HG03108 (cell line): ENCODE results near the gene BHLHA15.
"Not testable (repeated sequence)": the region's sequence is repeated elsewhere in the genome, so short reads cannot be mapped to it uniquely, and the experiment has no call there.

ENCODE experiments used
- ATAC-seq: cut with Tn5 transposase; IDR thresholded peaks from one replicate; pipeline ENCODE4 v1.9.1; 2021; ENCODE audit warnings: moderate library complexity; ENCODE audit not compliant: unreplicated experiment

Gene BHLHA15

GRCh38 chr7:98206451-98207330 lies 4.5 kb upstream of the BHLHA15 start:
- no peak for ATAC-seq

DNA sequence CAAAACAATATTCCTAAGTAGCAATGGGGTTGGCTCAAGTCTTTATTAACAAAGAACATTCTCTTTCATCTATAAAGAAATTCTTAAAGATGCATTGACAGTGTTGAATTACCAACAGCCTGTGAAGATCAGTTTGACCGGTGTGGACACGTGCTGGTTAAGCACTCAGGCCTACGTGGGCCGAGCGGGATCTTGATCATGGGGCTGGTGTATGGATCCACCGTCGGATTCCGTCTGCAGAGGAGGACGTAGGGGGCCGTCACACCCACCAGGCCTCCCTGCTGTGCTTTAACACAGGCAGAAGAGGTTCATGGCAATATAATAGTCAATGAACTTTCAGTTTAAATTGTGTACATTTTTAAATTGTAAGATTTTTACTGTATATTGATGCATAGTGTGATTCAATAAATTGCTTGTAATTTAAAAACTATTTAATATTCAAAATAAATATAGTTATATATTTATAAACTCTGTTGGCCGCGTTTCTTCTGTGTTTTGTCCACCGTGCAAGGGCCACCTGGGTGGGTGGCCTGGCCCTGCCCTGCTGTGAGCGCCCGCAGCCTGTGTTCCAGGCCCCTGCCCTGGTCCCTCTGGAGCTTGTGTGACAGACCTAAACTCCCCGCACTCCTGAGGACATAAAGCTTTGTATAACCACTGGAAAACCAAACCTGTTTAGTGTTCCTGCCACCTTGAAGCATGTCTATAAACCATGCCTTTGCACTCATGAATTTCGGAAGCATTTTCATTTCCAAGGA lies 1.9 kb upstream of the BHLHA15 start:
- no peak for ATAC-seq

- ATAC-seq, result no peak
Measured at GRCh38 chr7:98210513-98211220, 572 bp upstream of the BHLHA15 start.

DNA sequence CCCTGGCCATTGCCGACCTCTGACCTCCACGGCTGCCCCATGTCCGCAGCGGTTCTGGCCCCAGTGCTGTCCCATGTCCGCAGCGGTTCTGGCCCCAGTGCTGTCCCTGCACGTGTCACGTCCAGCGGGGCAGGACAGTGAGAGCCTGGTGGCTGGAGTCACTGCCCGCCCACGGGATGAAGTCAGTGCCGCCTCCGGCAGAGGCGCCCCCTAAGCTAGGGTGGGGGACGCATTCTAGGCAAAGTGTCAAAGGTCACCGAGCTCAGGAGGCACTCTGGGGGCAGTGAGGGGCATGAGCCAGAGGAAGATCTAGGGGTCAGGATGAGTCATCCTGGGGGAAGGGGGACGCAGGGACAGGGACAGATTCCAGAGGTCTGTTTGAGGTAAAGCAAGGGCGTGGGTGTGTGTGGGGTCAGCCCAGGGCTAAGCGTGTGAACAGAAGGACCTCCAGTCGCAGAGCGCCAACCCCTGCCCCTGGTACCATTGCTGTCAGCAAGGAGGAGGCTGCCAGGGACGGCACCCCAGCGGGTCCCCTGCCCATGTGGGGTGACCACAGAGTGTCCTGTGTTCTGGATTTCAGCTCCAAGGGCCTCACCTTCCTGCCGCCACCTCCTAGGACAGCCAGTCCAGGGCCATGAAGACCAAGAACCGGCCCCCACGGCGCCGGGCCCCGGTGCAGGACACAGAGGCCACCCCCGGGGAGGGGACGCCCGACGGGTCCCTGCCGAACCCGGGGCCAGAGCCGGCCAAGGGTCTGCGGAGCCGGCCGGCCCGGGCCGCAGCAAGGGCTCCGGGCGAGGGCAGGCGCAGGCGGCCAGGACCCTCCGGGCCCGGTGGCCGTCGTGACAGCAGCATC lies 665 bp downstream of the BHLHA15 start:
- no peak for ATAC-seq

GRCh38 chr7:98212532-98213041 lies 1.3 kb downstream of the BHLHA15 start:
- ATAC-seq, result no peak

DNA sequence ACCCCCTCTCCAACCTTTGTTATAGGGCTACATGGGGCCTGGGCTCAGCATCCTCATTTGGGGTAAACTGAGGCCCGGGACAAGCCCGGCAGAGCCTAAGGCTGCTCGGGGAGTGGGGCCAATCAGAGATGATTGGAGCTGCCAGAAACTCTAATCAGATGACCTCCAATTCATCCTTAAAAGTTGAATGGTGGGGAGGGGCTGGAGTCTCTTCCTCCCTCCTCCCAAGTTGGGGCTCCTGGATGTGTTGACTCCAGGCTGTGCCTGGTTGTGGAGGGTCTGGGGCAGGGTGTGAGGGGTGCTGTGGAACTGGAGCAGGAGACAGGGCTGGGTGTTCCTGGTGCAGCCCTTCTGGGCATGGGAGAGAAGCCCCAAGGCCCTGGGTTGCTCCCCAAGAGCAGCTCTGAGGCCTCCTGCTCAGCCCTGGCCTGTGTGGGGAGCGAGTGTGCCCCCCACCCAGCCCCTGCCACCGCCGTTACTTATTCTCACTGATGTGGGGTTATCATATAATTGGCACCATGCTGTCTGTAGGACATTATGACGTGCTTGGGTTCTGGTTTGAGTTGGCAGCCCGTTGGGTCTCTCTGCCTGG lies 2.2 kb downstream of the BHLHA15 start:
- no peak for ATAC-seq

- no peak for ATAC-seq
Measured at GRCh38 chr7:98213888-98214810, 2.9 kb downstream of the BHLHA15 start.

- no peak for ATAC-seq
Measured at GRCh38 chr7:98214811-98215321, 3.6 kb downstream of the BHLHA15 start.

GRCh38 chr7:98215561-98216495 lies 4.6 kb downstream of the BHLHA15 start:
- no peak for ATAC-seq

DNA sequence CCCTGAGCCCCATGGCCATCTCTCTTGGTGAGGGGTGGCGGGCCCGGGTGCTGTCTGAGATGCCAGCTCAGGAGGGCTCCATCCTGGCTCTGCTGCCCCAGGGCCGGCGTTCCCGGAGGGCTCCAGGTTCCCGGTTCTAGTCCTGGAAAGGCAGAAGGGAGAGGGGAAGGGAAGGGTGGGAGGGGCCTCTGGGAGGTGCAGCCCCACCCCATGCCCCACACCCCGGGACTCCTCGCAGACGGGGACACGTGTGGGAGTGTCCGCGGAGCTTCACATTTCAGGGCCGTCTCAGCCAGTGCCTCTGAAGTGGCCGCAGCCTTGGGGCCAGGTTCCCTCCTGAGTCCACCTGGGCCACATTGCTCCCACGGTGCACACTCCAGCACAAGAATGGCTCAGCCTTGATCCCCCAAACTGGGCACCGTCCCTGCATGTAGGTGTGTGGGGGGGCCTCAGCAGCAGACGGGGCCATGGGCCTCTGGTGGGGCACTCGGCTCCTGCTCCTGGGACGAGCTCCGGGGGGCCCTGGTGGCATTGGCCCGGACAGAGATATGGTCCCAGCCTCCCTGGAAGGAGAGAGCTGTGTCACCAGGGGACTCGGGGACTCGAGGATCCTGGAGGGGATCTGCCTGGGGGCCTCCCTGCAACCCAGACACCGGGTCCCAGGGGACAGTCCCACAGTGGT lies 5.8 kb downstream of the BHLHA15 start:
- ATAC-seq, result no peak

- ATAC-seq, result no peak
Measured at GRCh38 chr7:98217623-98218582, 6.7 kb downstream of the BHLHA15 start.

GRCh38 chr7:98219382-98219781 lies 8.1 kb downstream of the BHLHA15 start:
- not testable (repeated sequence) for ATAC-seq

GRCh38 chr7:98221611-98222532 lies 10.6 kb downstream of the BHLHA15 start:
- ATAC-seq, result no peak

- ATAC-seq, result no peak
Measured at GRCh38 chr7:98222533-98223195, 11.4 kb downstream of the BHLHA15 start.
